ENCODE measurements around the gene TRAF3. TPM values are rescaled to one million over a fixed set of nuclear protein-coding genes. Genes with fewer than 3 reads are reported as not detected.

Gene TRAF3
- total and polyA plus RNA-seq, 12 donors, result 2.3 to 15.6 (median 10.2) TPM

GRCh38 chr14:102777711-102778337, 575 bp downstream of the TRAF3 start:
- ATAC-seq (peak in 4 of 8 donors; percentile 8 to 49 (median 36)), DNase-seq (peak in 1 of 2 donors; percentile 27)
- peaks cover 0 to 51% (median 16%) of the 10 kb centered on the region in 9 donors for H3K4me1 ChIP-seq
- peak overlapping the region; percentile 48 to 94 (median 85) for H3K27ac ChIP-seq
- H3K27me3 ChIP-seq, result no peaks in the 10 kb centered on the region
- no peaks in the 10 kb centered on the region for H3K36me3 ChIP-seq
- no peaks in the 10 kb centered on the region for H3K9me3 ChIP-seq
- WGBS, 2 donors, result 0 to 1% methylated on average over 63 to 98 of the region's 98 CpGs
- TF ChIP-seq CTCF (IDR thresholded peaks at IDR 0.05), result no peak
- H3K4me3 ChIP-seq, result peak overlapping the region; percentile 1 to 94 (median 71)
- intact Hi-C loops (cut with DNase I), result loop anchor here in 6 of 10 donors (5.0 to 10.0 kb wide), 2 partner anchors 137 to 139 kb away; no protein-coding TSS in a partner anchor

GRCh38 chr14:102778338-102779083, 1.3 kb downstream of the TRAF3 start:
- WGBS, 2 donors, result 12 to 14% methylated on average over 29 of the region's 29 CpGs
- no peak for ATAC-seq

GRCh38 chr14:102779084-102779462, 1.8 kb downstream of the TRAF3 start:
- TF ChIP-seq CTCF (IDR thresholded peaks at IDR 0.05), result no peak
- Histone ChIP-seq H3K4me1 (peaks cover 0 to 51% (median 16%) of the 10 kb centered on the region in 9 donors), H3K4me3 (peak overlapping the region in 6 of 10 donors; percentile 62 to 77 (median 71)), H3K9me3 (no peaks in the 10 kb centered on the region), H3K36me3 (no peaks in the 10 kb centered on the region), H3K27me3 (no peaks in the 10 kb centered on the region), H3K27ac (peak overlapping the region in 3 of 10 donors; percentile 45 to 94 (median 85))
- 58 to 59% methylated on average over 4 of the region's 4 CpGs for WGBS, 2 donors
- no peak for DNase-seq
- intact Hi-C loops (cut with DNase I), result loop anchor here in 6 of 10 donors (5.0 to 10.0 kb wide), 2 partner anchors 136 to 138 kb away; no protein-coding TSS in a partner anchor
- no peak for ATAC-seq

More at GRCh38 chr14:102778338-102779083, 1.3 kb downstream of the TRAF3 start:
- H3K27me3 ChIP-seq, result no peaks in the 10 kb centered on the region
- H3K27ac ChIP-seq, result peak overlapping the region; percentile 48 to 94 (median 85)
- TF ChIP-seq CTCF (IDR thresholded peaks at IDR 0.05), result no peak
- no peaks in the 10 kb centered on the region for H3K9me3 ChIP-seq
- DNase-seq, result no peak
- H3K4me3 ChIP-seq, result peak overlapping the region; percentile 1 to 94 (median 71)
- peaks cover 0 to 51% (median 16%) of the 10 kb centered on the region in 9 donors for H3K4me1 ChIP-seq
- intact Hi-C loops (cut with DNase I), result loop anchor here in 6 of 10 donors (5.0 to 10.0 kb wide), 2 partner anchors 136 to 139 kb away; no protein-coding TSS in a partner anchor
- no peaks in the 10 kb centered on the region for H3K36me3 ChIP-seq

GRCh38 chr14:102779574-102780315, 2.5 kb downstream of the TRAF3 start:
- peak overlapping the region in 1 of 10 donors; percentile 74 for H3K4me3 ChIP-seq
- 91% methylated on average over 13 of the region's 13 CpGs for WGBS, 2 donors
- no peak for DNase-seq
- intact Hi-C loops (cut with DNase I), result loop anchor here in 6 of 10 donors (5.0 to 10.0 kb wide), 2 partner anchors 135 to 138 kb away; no protein-coding TSS in a partner anchor
- H3K36me3 ChIP-seq, result no peaks in the 10 kb centered on the region
- H3K27ac ChIP-seq, result peak overlapping the region in 1 of 10 donors; percentile 94
- peaks cover 0 to 51% (median 16%) of the 10 kb centered on the region in 9 donors for H3K4me1 ChIP-seq
- ATAC-seq, result no peak
- no peaks in the 10 kb centered on the region for H3K27me3 ChIP-seq
- TF ChIP-seq CTCF (IDR thresholded peaks at IDR 0.05), result no peak
- no peaks in the 10 kb centered on the region for H3K9me3 ChIP-seq
